ENCODE data around the gene SLC39A3. TPM values are rescaled to one million over a fixed set of nuclear protein-coding genes. Genes with fewer than 3 reads are reported as not detected.

Gene SLC39A3
- total RNA-seq, 2 experiments from 2014 or later, result 7.6 to 7.9 TPM

GRCh38 chr19:2733930-2734588 lies 5.8 kb downstream of the SLC39A3 start:
- Mint-ChIP-seq H3K4me1 (ENCODE audit: low read depth) (peaks cover 7% of the 10 kb centered on the region), H3K27ac (no peak overlapping the region), H3K27me3 (no peaks in the 10 kb centered on the region), H3K36me3 (ENCODE audit: low read depth) (peaks cover 44% of the 10 kb centered on the region), H3K4me3 (no peak overlapping the region), H3K9me3 (no peaks in the 10 kb centered on the region)
- peaks cover 26% of the 10 kb centered on the region for H3K36me3 ChIP-seq (ENCODE audit: insufficient read depth, low read length)
- no peak for ATAC-seq (ENCODE audit: poor library complexity)
- intact Hi-C loops (cut with DNase I, micrococcal nuclease), result no loop called here
- H3K27me3 ChIP-seq (ENCODE audit: control insufficient read depth in 1 of 2, insufficient read depth in 2 of 2, low read length in 2 of 2), result no peaks in the 10 kb centered on the region
- no peak for DNase-seq
- H3K4me3 ChIP-seq (ENCODE audit: low read length), result no peak overlapping the region
- CTCF ChIA-PET, result no interaction called here
- H3K27ac ChIP-seq (ENCODE audit: low read depth in 1 of 2, low read length in 2 of 2), result no peak overlapping the region
- POLR2A ChIA-PET, result no interaction called here
- H3K9me3 ChIP-seq (ENCODE audit: control insufficient read depth in 1 of 2, insufficient read depth in 1 of 2, low read length in 2 of 2), result peaks cover 0 to 5% of the 10 kb centered on the region in 2 experiments
- no peak for TF ChIP-seq CTCF (IDR thresholded peaks at IDR 0.05)
- peaks cover 8% of the 10 kb centered on the region for H3K4me1 ChIP-seq (ENCODE audit: insufficient read depth, low read length)

GRCh38 chr19:2732883-2733282 lies 6.9 kb downstream of the SLC39A3 start:
- Mint-ChIP-seq H3K36me3 (ENCODE audit: low read depth) (peaks cover 39% of the 10 kb centered on the region), H3K9me3 (no peaks in the 10 kb centered on the region), H3K27ac (no peak overlapping the region), H3K27me3 (no peaks in the 10 kb centered on the region), H3K4me3 (no peak overlapping the region), H3K4me1 (ENCODE audit: low read depth) (no peaks in the 10 kb centered on the region)
- intact Hi-C loops (cut with DNase I, micrococcal nuclease), result no loop called here
- CTCF ChIA-PET, result no interaction called here
- DNase-seq, result no peak
- no peak for TF ChIP-seq CTCF (IDR thresholded peaks at IDR 0.05)
- ATAC-seq (ENCODE audit: poor library complexity), result no peak
- no peak overlapping the region for H3K4me3 ChIP-seq (ENCODE audit: low read length)
- no peaks in the 10 kb centered on the region for H3K27me3 ChIP-seq (ENCODE audit: control insufficient read depth in 1 of 2, insufficient read depth in 2 of 2, low read length in 2 of 2)
- H3K9me3 ChIP-seq (ENCODE audit: control insufficient read depth in 1 of 2, insufficient read depth in 1 of 2, low read length in 2 of 2), result peaks cover 0 to 5% of the 10 kb centered on the region in 2 experiments
- peaks cover 26% of the 10 kb centered on the region for H3K36me3 ChIP-seq (ENCODE audit: insufficient read depth, low read length)
- no peak overlapping the region for H3K27ac ChIP-seq (ENCODE audit: low read depth in 1 of 2, low read length in 2 of 2)
- POLR2A ChIA-PET, result interaction anchor here (0.7 kb wide), 1 partner anchor 23 kb away, joined by 3 read pairs; no protein-coding TSS in a partner anchor
- H3K4me1 ChIP-seq (ENCODE audit: insufficient read depth, low read length), result no peaks in the 10 kb centered on the region

GRCh38 chr19:2732157-2732725 lies 7.6 kb downstream of the SLC39A3 start:
- Histone ChIP-seq H3K27me3 (ENCODE audit: control insufficient read depth in 1 of 2, insufficient read depth in 2 of 2, low read length in 2 of 2) (peaks cover 0 to 2% of the 10 kb centered on the region in 2 experiments), H3K36me3 (ENCODE audit: insufficient read depth, low read length) (peaks cover 26% of the 10 kb centered on the region), H3K27ac (ENCODE audit: low read depth in 1 of 2, low read length in 2 of 2) (no peak overlapping the region), H3K4me1 (ENCODE audit: insufficient read depth, low read length) (no peaks in the 10 kb centered on the region), H3K9me3 (ENCODE audit: control insufficient read depth in 1 of 2, insufficient read depth in 1 of 2, low read length in 2 of 2) (peaks cover 0 to 7% of the 10 kb centered on the region in 2 experiments), H3K4me3 (ENCODE audit: low read length) (no peak overlapping the region)
- no peaks in the 10 kb centered on the region for H3K27me3 Mint-ChIP-seq
- no peak overlapping the region for H3K4me3 Mint-ChIP-seq
- DNase-seq, result no peak
- ATAC-seq (ENCODE audit: poor library complexity), result no peak
- H3K36me3 Mint-ChIP-seq (ENCODE audit: low read depth), result peaks cover 35% of the 10 kb centered on the region
- H3K4me1 Mint-ChIP-seq (ENCODE audit: low read depth), result no peaks in the 10 kb centered on the region
- TF ChIP-seq CTCF (IDR thresholded peaks at IDR 0.05), result no peak
- no peaks in the 10 kb centered on the region for H3K9me3 Mint-ChIP-seq
- POLR2A ChIA-PET, result interaction anchor here (0.7 kb wide), 1 partner anchor 23 kb away, joined by 3 read pairs; no protein-coding TSS in a partner anchor
- no peak overlapping the region for H3K27ac Mint-ChIP-seq
- CTCF ChIA-PET, result no interaction called here
- intact Hi-C loops (cut with DNase I, micrococcal nuclease), result no loop called here
